DND-41 (cell line): ENCODE measurements around the gene DEFB124.

ENCODE experiments used
- ATAC-seq: fragments of 200-7000 bp; cut with Tn5 transposase; 3 replicates; pipeline ENCODE4 v1.9.1; 2021; ENCODE audit warnings: low read depth; ENCODE audit not compliant: insufficient read depth
- DNase-seq: peaks from one replicate; pipeline ENCODE4 v3.0.0-alpha.2; 2020
- H2AFZ ChIP-seq: 2 replicates; pipeline ENCODE4 v1.6.0; 2012; ENCODE audit warnings: low read depth, low read length
- H3K27ac ChIP-seq: 2 replicates; pipeline ENCODE4 v1.5.1; 2012; ENCODE audit warnings: low read length, inconsistent platforms
- H3K27me3 ChIP-seq: fragments of 200-600 bp; sonication (generic); 2 replicates; pipeline ENCODE4 v1.6.0; 2012; ENCODE audit warnings: low read length, mild to moderate bottlenecking, inconsistent platforms; ENCODE audit not compliant: insufficient read depth, poor library complexity
- H3K36me3 ChIP-seq: 2 replicates; pipeline ENCODE4 v1.5.1; 2012; ENCODE audit warnings: low read length, inconsistent platforms; ENCODE audit not compliant: insufficient read depth
- H3K4me1 ChIP-seq: 2 replicates; pipeline ENCODE4 v1.5.1; 2012; ENCODE audit warnings: mild to moderate bottlenecking, low read length; ENCODE audit not compliant: insufficient read depth
- H3K4me2 ChIP-seq: 2 replicates; pipeline ENCODE4 v1.6.0; 2012; ENCODE audit warnings: mild to moderate bottlenecking, moderate library complexity, low read length, inconsistent platforms; ENCODE audit not compliant: insufficient read depth
- H3K4me3 ChIP-seq, 2 experiments: fragments of 200-600 bp in 1 of 2; shearing (Covaris generic) in 1 of 2; 2 replicates each; pipeline ENCODE4 v1.5.1; 2012 to 2016; ENCODE audit warnings: inconsistent platforms in 2 of 2, low read length in 2 of 2, mild to moderate bottlenecking in 2 of 2, low read depth in 1 of 2, moderate library complexity in 1 of 2
- H3K79me2 ChIP-seq: 2 replicates; pipeline ENCODE4 v1.6.0; 2012; ENCODE audit warnings: low read length, inconsistent platforms; ENCODE audit not compliant: insufficient read depth
- H3K9ac ChIP-seq: 2 replicates; pipeline ENCODE4 v1.6.0; 2012; ENCODE audit warnings: low read depth, mild to moderate bottlenecking, inconsistent platforms, low read length, moderate library complexity
- H3K9me3 ChIP-seq: 2 replicates; pipeline ENCODE4 v1.5.1; 2012; ENCODE audit warnings: low read length, moderate library complexity, mild to moderate bottlenecking, inconsistent platforms; ENCODE audit not compliant: insufficient read depth, severe bottlenecking
- H4K20me1 ChIP-seq: 2 replicates; pipeline ENCODE4 v1.6.0; 2012; ENCODE audit warnings: low read length; ENCODE audit not compliant: insufficient read depth
- EZH2 ChIP-seq: IDR thresholded peaks from 3 replicates; pipeline ENCODE4 v1.6.1; 2012; ENCODE audit warnings: borderline replicate concordance, low read depth, mild to moderate bottlenecking, moderate library complexity, low read length, inconsistent platforms; ENCODE audit not compliant: severe bottlenecking
- TF ChIP-seq, protein P1 (sequence below): IDR thresholded peaks from 2 replicates; pipeline ENCODE4 v1.5.1; 2012; ENCODE audit warnings: borderline replicate concordance, low read length, moderate library complexity, mild to moderate bottlenecking; ENCODE audit not compliant: poor library complexity, severe bottlenecking; ENCODE audit errors: extremely low read depth

The DEFB124 gene

DNA sequence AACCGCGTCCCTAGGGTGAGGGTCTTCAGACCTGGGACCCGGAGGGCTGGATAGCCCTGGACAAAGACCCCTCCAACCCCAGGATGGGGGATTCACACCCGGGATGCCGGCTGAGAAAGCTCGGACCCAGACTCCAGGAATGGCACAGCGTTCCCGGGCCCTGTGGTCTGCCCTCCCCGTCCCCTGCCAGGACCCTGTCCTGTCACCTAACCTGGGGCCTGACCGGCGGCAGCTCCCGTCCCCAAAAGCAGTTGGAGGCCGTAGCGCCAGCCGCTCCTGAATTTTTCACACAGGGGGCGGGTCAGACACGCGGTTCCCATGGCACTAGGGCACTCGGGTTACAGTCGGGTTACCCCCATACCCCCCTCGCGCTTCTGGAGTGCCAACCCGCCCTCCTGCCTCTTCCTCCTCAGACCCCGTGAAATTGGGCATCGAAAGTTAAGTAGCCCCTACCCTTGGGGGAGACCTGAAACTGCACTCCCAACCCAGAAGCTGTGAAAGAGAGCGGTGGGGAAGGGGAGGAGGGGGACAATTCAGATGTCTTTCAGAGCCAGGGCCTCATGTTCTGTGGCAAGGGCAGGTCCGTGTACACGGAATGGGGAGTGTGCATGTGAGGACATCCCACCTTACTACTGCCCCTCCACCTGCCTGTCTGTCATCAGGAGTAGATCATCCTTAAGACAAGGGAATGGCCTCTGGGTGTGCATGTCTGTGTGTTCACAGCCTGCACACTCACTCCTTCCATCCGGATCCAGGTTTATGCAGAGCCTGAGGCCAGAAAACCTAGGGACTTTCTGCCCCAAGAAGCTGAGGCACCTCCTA, 756 bp upstream of the DEFB124 start:
- Histone ChIP-seq H3K9ac (no peak overlapping the region), H3K9me3 (peaks cover 2% of the 10 kb centered on the region), H3K27me3 (no peaks in the 10 kb centered on the region), H4K20me1 (no peaks in the 10 kb centered on the region), H3K4me1 (no peaks in the 10 kb centered on the region), H3K4me2 (no peak overlapping the region), H3K4me3 (no peak overlapping the region), H3K36me3 (no peaks in the 10 kb centered on the region), H3K79me2 (no peaks in the 10 kb centered on the region), H2AFZ (no peak overlapping the region), H3K27ac (no peak overlapping the region)
- DNase-seq (no peak), ATAC-seq (no peak)
- no peak for TF ChIP-seq EZH2
- TF ChIP-seq, protein P1, sequence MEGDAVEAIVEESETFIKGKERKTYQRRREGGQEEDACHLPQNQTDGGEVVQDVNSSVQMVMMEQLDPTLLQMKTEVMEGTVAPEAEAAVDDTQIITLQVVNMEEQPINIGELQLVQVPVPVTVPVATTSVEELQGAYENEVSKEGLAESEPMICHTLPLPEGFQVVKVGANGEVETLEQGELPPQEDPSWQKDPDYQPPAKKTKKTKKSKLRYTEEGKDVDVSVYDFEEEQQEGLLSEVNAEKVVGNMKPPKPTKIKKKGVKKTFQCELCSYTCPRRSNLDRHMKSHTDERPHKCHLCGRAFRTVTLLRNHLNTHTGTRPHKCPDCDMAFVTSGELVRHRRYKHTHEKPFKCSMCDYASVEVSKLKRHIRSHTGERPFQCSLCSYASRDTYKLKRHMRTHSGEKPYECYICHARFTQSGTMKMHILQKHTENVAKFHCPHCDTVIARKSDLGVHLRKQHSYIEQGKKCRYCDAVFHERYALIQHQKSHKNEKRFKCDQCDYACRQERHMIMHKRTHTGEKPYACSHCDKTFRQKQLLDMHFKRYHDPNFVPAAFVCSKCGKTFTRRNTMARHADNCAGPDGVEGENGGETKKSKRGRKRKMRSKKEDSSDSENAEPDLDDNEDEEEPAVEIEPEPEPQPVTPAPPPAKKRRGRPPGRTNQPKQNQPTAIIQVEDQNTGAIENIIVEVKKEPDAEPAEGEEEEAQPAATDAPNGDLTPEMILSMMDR = no peak

DNA sequence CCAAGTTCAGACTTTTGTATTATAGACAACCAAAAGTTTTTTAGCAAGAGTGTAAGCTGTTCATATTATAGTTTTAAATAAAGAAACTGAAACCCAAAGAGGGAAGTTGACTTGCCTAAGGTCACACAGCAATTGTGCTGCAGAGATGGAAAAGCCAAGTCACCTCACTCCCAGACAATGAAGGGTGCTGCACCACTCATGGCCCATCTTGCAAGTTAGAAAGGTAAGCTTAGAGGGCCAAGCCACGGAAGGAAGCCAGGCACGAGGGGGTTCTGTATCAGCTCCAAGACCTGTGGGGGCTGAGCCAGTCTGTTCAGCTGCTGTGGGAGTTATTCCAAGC, 860 bp downstream of the DEFB124 start:
- Histone ChIP-seq H3K4me1 (no peaks in the 10 kb centered on the region), H3K9ac (no peak overlapping the region), H3K79me2 (no peaks in the 10 kb centered on the region), H4K20me1 (no peaks in the 10 kb centered on the region), H2AFZ (no peak overlapping the region), H3K4me2 (no peak overlapping the region), H3K27me3 (no peaks in the 10 kb centered on the region), H3K9me3 (peaks cover 2% of the 10 kb centered on the region), H3K27ac (no peak overlapping the region), H3K4me3 (no peak overlapping the region), H3K36me3 (no peaks in the 10 kb centered on the region)
- ATAC-seq (no peak), DNase-seq (no peak)
- no peak for TF ChIP-seq EZH2
- TF ChIP-seq, protein P1 = no peak

DNA sequence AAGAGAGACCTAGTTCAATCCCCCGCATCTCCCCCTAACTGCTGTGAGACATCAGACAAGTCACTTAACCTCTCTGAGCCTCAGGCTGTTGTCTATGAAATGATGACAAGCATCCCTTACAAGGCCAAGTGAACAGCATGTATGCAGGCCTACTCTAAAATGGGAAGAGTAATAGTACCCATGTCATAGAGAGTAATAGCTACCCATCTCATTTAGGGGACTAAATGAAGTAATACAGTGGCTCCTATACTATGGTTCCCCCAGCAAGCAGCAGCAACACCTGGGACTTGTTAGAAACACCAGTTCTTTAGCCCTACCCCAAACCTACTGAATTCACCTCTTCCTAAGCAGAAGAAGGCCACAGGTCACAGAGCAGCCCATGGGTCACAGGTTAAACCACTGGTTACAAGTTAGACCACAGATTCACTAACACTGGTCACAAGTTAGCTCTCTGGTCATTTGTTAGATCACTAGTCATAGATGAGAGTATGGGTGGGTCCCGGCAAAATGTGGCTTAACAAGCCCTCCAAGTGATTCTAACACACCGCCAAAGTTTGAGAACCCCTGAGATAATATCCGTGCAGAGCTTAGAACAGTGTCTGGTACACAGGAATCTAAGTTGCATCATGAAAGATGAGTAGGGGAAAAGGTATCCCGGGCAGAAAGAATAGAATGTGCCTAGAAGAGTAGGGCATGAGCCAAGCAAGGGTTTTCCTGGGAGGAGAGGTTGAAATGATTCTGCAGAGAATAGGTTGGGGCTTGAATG, 1.4 kb downstream of the DEFB124 start:
- no peak for TF ChIP-seq EZH2
- TF ChIP-seq, protein P1 = no peak
- no peaks in the 10 kb centered on the region for H3K27me3 ChIP-seq
- no peak overlapping the region for H3K9ac ChIP-seq
- no peaks in the 10 kb centered on the region for H3K4me1 ChIP-seq
- H2AFZ ChIP-seq = no peak overlapping the region
- H3K4me2 ChIP-seq = no peak overlapping the region
- no peak for ATAC-seq
- peaks cover 2% of the 10 kb centered on the region for H3K9me3 ChIP-seq
- no peak overlapping the region for H3K27ac ChIP-seq
- no peak overlapping the region for H3K4me3 ChIP-seq
- H3K79me2 ChIP-seq = no peaks in the 10 kb centered on the region
- no peaks in the 10 kb centered on the region for H4K20me1 ChIP-seq
- no peak for DNase-seq
- no peaks in the 10 kb centered on the region for H3K36me3 ChIP-seq
